ENCODE data around the gene CTAGE1.

Gene CTAGE1, protein sequence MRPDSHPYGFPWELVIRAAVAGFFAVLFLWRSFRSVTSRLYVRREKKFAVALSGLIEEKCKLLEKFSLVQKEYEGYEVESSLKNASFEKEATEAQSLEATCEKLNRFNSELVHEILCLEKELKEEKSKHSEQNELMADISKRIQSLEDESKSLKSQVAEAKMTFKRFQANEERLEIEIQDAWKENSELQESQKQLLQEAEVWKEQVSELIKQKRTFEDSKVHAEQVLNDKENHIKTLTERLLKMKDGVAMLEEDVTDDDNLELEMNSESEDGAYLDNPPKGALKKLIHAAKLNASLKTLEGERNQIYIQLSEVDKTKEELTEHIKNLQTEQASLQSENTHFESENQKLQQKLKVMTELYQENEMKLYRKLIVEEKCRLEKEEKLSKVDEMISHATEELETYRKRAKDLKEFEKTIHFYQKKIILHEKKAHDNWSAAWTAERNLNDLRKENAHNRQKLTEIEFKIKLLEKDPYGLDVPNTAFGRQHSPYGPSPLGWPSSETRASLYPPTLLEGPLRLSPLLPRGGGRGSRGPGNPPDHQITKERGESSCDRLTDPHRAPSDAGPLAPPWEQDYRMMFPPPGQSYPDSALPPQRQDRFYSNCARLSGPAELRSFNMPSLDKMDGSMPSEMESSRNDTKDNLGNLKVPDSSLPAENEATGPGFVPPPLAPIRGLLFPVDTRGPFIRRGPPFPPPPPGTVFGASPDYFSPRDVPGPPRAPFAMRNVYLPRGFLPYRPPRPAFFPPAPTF

DNA sequence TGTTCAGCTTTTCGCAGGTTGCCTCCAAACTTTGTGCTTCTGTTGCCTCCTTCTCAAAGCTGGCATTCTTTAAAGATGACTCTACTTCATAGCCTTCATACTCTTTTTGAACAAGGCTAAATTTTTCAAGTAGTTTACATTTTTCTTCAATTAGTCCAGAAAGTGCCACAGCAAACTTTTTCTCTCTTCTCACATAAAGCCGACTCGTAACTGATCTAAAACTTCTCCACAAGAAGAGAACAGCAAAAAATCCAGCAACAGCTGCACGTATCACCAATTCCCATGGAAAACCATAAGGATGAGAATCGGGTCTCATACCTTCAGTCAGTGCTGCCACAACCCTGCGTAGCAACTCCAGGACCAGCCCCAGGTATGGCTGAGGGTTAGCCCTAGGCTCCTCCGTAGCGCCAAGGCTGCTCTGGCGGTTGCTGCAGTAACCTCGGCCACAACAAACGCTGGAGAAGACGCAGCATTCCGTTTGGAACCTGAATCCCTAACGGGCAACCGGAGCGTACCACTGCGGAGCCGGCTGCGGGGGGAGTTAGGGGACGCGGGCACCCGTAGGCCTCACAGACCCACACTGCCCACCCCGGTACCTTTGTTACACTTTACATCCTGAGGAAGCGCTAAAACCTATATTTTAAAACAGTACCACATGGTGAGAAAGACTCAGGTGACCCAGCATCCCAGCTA lies at the start of gene CTAGE1:
Gene CTAGE1, minus strand, starts transcription at position 420 of the 693 bp plus-strand sequence. Its CDS starts 104 bp downstream, at position 316.
- TF ChIP-seq, protein P1, sequence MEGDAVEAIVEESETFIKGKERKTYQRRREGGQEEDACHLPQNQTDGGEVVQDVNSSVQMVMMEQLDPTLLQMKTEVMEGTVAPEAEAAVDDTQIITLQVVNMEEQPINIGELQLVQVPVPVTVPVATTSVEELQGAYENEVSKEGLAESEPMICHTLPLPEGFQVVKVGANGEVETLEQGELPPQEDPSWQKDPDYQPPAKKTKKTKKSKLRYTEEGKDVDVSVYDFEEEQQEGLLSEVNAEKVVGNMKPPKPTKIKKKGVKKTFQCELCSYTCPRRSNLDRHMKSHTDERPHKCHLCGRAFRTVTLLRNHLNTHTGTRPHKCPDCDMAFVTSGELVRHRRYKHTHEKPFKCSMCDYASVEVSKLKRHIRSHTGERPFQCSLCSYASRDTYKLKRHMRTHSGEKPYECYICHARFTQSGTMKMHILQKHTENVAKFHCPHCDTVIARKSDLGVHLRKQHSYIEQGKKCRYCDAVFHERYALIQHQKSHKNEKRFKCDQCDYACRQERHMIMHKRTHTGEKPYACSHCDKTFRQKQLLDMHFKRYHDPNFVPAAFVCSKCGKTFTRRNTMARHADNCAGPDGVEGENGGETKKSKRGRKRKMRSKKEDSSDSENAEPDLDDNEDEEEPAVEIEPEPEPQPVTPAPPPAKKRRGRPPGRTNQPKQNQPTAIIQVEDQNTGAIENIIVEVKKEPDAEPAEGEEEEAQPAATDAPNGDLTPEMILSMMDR (IDR thresholded peaks at IDR 0.05; ENCODE audit: extremely low read depth, insufficient read depth, missing control alignments) = no peak
- no peak for DNase-seq (ENCODE audit: low spot score)
- in situ Hi-C loops (cut with MboI; ENCODE audit: low pct_unique_long_range_greater_than_20kb, low sequenced_read_pairs, unreplicated experiment) = no loop called here

DNA sequence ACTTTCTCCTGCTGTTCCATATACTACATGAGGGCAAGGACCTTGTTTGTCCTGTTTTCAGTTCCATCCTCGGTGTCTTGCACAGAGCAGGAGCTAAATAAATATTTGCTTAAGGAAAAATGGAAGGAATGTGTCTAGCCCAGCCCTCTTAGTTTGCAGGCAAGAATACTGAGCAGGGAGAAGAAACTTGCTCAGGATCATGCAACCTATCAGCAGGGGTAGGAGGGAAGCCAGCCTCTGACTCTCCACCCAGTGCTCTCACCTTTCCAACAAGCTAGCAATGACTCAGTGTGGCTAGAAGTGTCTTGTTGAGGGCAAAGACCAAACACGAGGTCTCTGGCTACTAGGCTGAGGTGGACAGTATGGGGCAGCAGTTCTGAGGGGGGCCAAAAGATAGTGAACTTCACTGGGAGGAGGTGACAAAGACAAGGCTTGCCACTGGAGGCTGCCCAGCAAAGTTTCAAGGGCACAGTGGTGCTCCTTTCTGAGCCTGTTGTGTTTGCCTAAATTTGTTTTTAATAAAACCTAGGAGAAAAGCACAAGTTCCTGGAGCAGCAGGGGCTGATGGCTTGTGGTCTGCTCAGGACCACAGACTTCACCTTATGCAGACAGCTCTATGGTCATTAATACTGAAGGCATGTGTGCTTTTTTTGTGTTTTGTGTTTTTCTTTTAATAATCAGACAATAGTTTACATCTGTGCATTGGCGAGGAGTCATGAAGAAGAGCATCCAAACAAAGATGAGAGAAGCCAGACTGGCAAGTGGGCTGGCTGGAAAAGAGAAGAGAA lies 49.1 kb upstream of the CTAGE1 start:
- in situ Hi-C loops (cut with MboI; ENCODE audit: low pct_unique_long_range_greater_than_20kb, low sequenced_read_pairs, unreplicated experiment) = no loop called here
- TF ChIP-seq, protein P1 (IDR thresholded peaks at IDR 0.05; ENCODE audit: extremely low read depth, insufficient read depth, missing control alignments) = no peak
- no peak for DNase-seq (ENCODE audit: low spot score)

DNA sequence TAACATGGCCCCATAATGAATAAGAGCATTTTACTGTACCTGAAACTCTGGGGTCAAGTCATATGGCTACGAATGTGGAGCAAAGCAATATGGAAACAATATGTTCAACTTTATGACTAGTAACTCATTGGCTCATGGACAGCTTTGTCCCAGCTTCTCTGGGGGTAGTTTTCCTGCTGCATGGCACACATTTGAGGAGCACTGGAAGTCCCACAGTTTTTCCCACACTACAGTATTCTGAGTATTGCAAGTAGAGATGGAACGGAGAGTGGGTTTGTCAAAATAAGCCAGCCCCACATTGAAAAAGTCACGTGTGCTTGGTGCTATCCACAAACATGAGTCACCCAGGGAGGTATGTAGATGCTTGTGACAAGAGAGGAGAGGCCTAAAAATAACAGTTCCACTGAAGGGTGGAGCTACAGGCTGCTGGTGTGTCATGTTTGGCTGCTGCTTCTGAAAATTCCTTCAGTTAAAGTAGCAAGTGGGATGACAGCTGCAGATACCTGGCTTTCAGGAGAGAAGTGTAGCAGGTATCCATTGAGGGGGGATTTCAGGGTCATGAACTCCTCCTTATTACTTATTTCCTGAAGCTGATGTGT lies 48.2 kb upstream of the CTAGE1 start:
- TF ChIP-seq, protein P1 (IDR thresholded peaks at IDR 0.05; ENCODE audit: extremely low read depth, insufficient read depth, missing control alignments) = no peak
- no peak for DNase-seq (ENCODE audit: low spot score)
- in situ Hi-C loops (cut with MboI; ENCODE audit: low pct_unique_long_range_greater_than_20kb, low sequenced_read_pairs, unreplicated experiment) = no loop called here

DNA sequence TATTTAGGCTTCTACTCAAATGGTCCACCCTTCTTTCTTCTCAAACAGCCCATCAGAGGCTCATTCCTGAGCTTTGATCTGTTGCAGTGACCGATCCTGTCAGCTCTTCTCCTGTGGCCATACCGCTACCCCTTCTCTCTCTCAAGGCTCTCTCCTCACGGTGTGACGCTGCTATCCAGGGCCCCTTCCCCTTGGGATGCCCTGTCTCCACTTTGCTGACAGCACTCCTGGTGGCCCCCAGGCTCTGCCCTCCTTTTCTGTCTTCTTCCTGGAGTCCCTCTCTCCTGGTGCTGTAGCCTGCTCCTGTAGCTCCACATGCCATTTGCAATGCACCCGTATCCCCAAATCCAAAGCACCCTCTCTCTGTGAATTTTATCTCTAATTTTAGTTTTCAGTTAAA lies 45.4 kb upstream of the CTAGE1 start:
- in situ Hi-C loops (cut with MboI; ENCODE audit: low pct_unique_long_range_greater_than_20kb, low sequenced_read_pairs, unreplicated experiment) = no loop called here
- no peak for DNase-seq (ENCODE audit: low spot score)
- TF ChIP-seq, protein P1 (IDR thresholded peaks at IDR 0.05; ENCODE audit: extremely low read depth, insufficient read depth, missing control alignments) = no peak

DNA sequence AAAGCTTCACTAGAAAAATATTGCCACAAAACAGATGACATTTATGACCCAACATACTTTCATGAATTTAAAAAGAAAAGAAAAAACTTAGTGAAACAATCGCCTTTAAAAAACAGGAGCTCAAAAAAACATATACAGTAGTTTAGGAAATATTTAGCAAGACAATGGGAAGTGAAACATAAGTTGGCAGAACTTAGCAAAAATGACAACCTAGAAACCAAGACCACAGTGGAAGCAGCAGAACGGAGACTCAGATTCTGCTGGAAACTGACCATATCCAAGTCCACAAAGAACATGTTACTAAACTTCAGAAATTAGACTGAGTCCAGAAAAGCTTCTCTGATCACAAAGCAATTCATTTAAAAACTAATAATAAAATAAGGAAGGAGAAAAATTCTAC lies 41.8 kb upstream of the CTAGE1 start:
- TF ChIP-seq, protein P1 (IDR thresholded peaks at IDR 0.05; ENCODE audit: extremely low read depth, insufficient read depth, missing control alignments) = no peak
- DNase-seq (ENCODE audit: low spot score) = no peak
- in situ Hi-C loops (cut with MboI; ENCODE audit: low pct_unique_long_range_greater_than_20kb, low sequenced_read_pairs, unreplicated experiment) = no loop called here
